ENCODE results near the gene NPTN. TPM values are rescaled to one million over a fixed set of nuclear protein-coding genes. Genes with fewer than 3 reads are reported as not detected.

The NPTN gene
- total RNA-seq, 2 experiments from 2014 or later, result 41.5 to 43.2 TPM

DNA sequence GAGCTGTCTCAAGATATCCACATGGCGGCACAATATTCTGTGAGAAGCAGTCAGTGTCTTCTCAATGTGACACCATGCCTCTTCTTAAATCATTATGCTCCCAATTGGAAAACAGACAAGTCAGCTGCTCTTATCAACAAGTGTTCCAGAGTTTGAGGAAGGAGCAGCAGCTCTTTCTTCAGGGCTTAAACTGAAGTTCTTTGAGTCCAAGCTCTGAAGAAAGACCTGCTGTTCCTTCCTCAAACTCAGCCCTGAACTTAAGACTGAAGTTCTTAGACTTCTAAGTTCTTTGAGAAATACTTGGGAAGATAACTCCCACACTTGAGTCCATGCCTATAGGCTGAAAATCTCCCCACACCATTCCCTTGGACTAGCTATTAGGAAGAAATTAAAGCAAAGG, 43.4 kb downstream of the NPTN start:
- no peak for TF ChIP-seq EZH2phosphoT487 (IDR thresholded peaks at IDR 0.05; ENCODE audit: borderline replicate concordance, low read depth, low read length)
- TF ChIP-seq, protein P1, sequence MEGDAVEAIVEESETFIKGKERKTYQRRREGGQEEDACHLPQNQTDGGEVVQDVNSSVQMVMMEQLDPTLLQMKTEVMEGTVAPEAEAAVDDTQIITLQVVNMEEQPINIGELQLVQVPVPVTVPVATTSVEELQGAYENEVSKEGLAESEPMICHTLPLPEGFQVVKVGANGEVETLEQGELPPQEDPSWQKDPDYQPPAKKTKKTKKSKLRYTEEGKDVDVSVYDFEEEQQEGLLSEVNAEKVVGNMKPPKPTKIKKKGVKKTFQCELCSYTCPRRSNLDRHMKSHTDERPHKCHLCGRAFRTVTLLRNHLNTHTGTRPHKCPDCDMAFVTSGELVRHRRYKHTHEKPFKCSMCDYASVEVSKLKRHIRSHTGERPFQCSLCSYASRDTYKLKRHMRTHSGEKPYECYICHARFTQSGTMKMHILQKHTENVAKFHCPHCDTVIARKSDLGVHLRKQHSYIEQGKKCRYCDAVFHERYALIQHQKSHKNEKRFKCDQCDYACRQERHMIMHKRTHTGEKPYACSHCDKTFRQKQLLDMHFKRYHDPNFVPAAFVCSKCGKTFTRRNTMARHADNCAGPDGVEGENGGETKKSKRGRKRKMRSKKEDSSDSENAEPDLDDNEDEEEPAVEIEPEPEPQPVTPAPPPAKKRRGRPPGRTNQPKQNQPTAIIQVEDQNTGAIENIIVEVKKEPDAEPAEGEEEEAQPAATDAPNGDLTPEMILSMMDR (conservative IDR thresholded peaks at IDR 0.05; ENCODE audit: low read length), result no peak
- H3K27ac ChIP-seq (ENCODE audit: low read depth, low read length, poor library complexity, severe bottlenecking), result no peak overlapping the region
- CTCF ChIA-PET (ENCODE audit: unreplicated experiment), result no interaction called here
- no peak overlapping the region for H2AFZ ChIP-seq (ENCODE audit: low read length)
- BruUV-seq (replicated peaks), result no TSS peak
- H4K20me1 ChIP-seq (ENCODE audit: insufficient read depth, low read length), result no peaks in the 10 kb centered on the region
- DNase-seq (ENCODE audit: low spot score), result no peak
- H3K9me2 ChIP-seq (ENCODE audit: insufficient read depth, low read length), result no peaks in the 10 kb centered on the region
- no peak overlapping the region for H3K4me2 ChIP-seq (ENCODE audit: low read length)
- no peaks in the 10 kb centered on the region for H3K4me1 ChIP-seq (ENCODE audit: insufficient read depth, low read length, poor library complexity, severe bottlenecking)
- peaks cover 68% of the 10 kb centered on the region for H3K36me3 ChIP-seq (ENCODE audit: insufficient read depth, low read length)
- no peak overlapping the region for H3K4me3 ChIP-seq (ENCODE audit: low read depth, low read length, poor library complexity, severe bottlenecking)
- 0 out of 2 replicates have a peak, but pooled peaks cover 3% of the 10 kb centered on the region for H3K79me2 ChIP-seq (ENCODE audit: insufficient read depth, low read depth, low read length)
- intact Hi-C loops (cut with micrococcal nuclease; ENCODE audit: unreplicated experiment), result no loop called here
- POLR2A ChIA-PET, result interaction anchor here (0.8 kb wide), 1 partner anchor 16 kb away, joined by 5 read pairs; no protein-coding TSS in a partner anchor
- no peaks in the 10 kb centered on the region for H3K9me3 ChIP-seq (ENCODE audit: low read length)

DNA sequence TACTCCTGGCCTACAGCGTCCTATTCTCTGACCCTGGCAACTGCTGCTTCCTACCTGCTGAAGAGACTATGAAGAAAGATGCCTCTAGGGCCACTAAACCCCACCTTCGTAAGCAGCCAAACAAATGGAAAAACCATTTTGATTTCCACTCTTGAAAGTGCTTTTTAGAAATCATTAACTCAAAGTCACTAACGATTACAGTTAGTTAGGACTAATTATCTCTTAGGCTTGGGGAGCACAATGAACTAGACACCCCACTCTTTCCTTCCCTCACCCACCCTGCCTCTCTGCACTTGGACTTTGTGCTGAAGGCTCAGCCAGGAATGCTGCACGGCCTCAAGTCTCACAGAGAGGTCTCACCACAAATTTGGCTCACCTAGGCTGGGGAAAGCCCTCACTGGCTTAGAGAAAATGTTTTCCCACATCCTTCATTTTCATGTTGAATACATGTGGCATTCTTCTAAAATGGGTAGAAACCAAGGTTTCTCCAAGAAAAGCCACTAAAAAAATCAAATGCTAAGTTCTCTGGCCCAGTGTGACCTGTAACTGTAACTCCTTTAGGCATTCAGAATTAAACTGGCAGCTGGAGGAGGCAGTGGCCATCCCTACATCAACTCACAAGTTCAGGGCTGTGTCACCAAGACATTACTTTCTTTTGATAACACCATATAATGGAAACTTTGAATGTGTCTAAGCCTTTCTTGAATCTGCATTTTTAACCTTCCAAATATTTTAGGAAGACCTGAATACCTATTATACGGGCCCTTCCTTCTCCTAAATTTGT, 47.1 kb downstream of the NPTN start:
- Histone ChIP-seq H4K20me1 (ENCODE audit: insufficient read depth, low read length) (no peaks in the 10 kb centered on the region), H3K36me3 (ENCODE audit: insufficient read depth, low read length) (peaks cover 86% of the 10 kb centered on the region), H3K27ac (ENCODE audit: low read depth, low read length, poor library complexity, severe bottlenecking) (no peak overlapping the region), H3K4me3 (ENCODE audit: low read depth, low read length, poor library complexity, severe bottlenecking) (no peak overlapping the region), H3K4me2 (ENCODE audit: low read length) (no peak overlapping the region), H3K4me1 (ENCODE audit: insufficient read depth, low read length, poor library complexity, severe bottlenecking) (no peaks in the 10 kb centered on the region), H2AFZ (ENCODE audit: low read length) (no peak overlapping the region), H3K9me3 (ENCODE audit: low read length) (no peaks in the 10 kb centered on the region), H3K9me2 (ENCODE audit: insufficient read depth, low read length) (no peaks in the 10 kb centered on the region), H3K79me2 (ENCODE audit: insufficient read depth, low read depth, low read length) (no peaks in the 10 kb centered on the region)
- ChIA-PET CTCF (ENCODE audit: unreplicated experiment) (no interaction called here), POLR2A (no interaction called here)
- DNase-seq (ENCODE audit: low spot score), result no peak
- TF ChIP-seq, protein P1 (conservative IDR thresholded peaks at IDR 0.05; ENCODE audit: low read length), result no peak
- no peak for TF ChIP-seq EZH2phosphoT487 (IDR thresholded peaks at IDR 0.05; ENCODE audit: borderline replicate concordance, low read depth, low read length)
- intact Hi-C loops (cut with micrococcal nuclease; ENCODE audit: unreplicated experiment), result no loop called here
- no TSS peak for BruUV-seq (replicated peaks)

DNA sequence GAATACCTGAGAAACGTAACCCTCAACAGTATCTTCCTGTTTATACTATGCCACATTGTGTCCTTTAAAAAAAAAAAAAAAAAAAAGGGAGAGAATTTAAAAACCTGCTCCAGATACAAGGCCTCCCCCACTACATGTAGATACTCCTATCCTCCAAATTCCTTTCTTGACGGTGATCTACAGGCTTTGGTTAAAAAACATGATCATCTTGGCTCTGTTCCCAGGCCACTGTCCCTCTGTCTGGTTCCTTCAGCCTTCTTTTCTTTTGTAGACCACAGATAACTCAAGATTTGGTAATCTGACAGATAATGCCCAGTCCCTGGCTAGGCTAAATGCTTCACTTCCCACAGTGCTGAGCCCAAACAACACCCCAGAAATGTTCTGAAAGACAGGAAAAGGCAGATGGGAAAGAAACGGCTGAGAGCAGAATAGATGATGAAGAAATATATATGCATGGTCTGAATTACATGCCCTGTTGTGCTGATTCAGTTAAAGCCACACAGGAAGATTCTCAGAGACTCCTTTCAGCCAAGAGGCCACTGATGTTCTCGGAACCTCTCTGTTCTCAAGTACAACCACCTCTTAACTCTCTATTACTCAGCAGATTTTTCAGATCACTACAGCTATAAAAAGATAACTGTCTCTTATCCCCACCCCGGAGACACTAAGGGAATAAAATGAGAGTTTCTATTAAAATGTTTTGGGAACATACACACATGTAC, 48.3 kb downstream of the NPTN start:
- H3K4me1 ChIP-seq (ENCODE audit: insufficient read depth, low read length, poor library complexity, severe bottlenecking), result no peaks in the 10 kb centered on the region
- no TSS peak for BruUV-seq (replicated peaks)
- TF ChIP-seq EZH2phosphoT487 (IDR thresholded peaks at IDR 0.05; ENCODE audit: borderline replicate concordance, low read depth, low read length), result no peak
- TF ChIP-seq, protein P1 (conservative IDR thresholded peaks at IDR 0.05; ENCODE audit: low read length), result no peak
- no peaks in the 10 kb centered on the region for H3K79me2 ChIP-seq (ENCODE audit: insufficient read depth, low read depth, low read length)
- peaks cover 81% of the 10 kb centered on the region for H3K36me3 ChIP-seq (ENCODE audit: insufficient read depth, low read length)
- no peaks in the 10 kb centered on the region for H3K9me3 ChIP-seq (ENCODE audit: low read length)
- H3K4me3 ChIP-seq (ENCODE audit: low read depth, low read length, poor library complexity, severe bottlenecking), result no peak overlapping the region
- no peaks in the 10 kb centered on the region for H3K9me2 ChIP-seq (ENCODE audit: insufficient read depth, low read length)
- no peak overlapping the region for H3K4me2 ChIP-seq (ENCODE audit: low read length)
- intact Hi-C loops (cut with micrococcal nuclease; ENCODE audit: unreplicated experiment), result no loop called here
- H3K27ac ChIP-seq (ENCODE audit: low read depth, low read length, poor library complexity, severe bottlenecking), result no peak overlapping the region
- no peak for DNase-seq (ENCODE audit: low spot score)
- CTCF ChIA-PET (ENCODE audit: unreplicated experiment), result no interaction called here
- POLR2A ChIA-PET, result no interaction called here
- no peaks in the 10 kb centered on the region for H4K20me1 ChIP-seq (ENCODE audit: insufficient read depth, low read length)
- H2AFZ ChIP-seq (ENCODE audit: low read length), result no peak overlapping the region
